ENCODE results near the gene GALNT18. TPM values are rescaled to one million over a fixed set of nuclear protein-coding genes. Genes with fewer than 3 reads are reported as not detected.

The GALNT18 gene
- total RNA-seq, 1 donor from 2014 or later, result 39.8 TPM

DNA sequence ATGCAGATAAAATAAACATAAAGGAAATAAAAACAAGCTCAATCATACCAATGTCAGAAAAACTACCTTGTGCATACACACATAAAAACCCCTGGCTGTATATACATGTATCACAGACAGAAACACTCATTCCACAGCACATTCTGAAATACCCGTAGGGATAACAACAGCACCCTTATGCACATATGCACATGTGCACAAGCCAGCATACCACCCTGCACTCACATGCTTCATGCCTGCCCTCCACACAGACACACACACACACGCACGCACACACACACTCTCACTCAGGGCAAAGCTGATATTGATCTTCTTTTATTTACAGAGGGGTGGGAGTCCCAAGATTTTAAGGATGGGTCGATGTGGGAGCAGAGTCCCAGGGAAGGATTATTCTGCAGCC is 360.9 kb downstream of the GALNT18 start:
- TF ChIP-seq CTCF (IDR thresholded peaks at IDR 0.05), result no peak
- Mint-ChIP-seq H3K27me3 (ENCODE audit: unreplicated experiment) (peaks cover 17% of the 10 kb centered on the region), H3K9me3 (ENCODE audit: unreplicated experiment) (peaks cover 5% of the 10 kb centered on the region), H3K27ac (ENCODE audit: unreplicated experiment) (no peak overlapping the region), H3K36me3 (ENCODE audit: unreplicated experiment) (no peaks in the 10 kb centered on the region), H3K4me1 (ENCODE audit: unreplicated experiment) (peaks cover 8% of the 10 kb centered on the region), H3K4me3 (ENCODE audit: unreplicated experiment) (no peak overlapping the region)
- DNase-seq (ENCODE audit: extremely low spot score, unreplicated experiment), result no peak

- H3K27me3 Mint-ChIP-seq (ENCODE audit: unreplicated experiment), result peaks cover 27% of the 10 kb centered on the region
- TF ChIP-seq CTCF (IDR thresholded peaks at IDR 0.05), result no peak
Measured at GRCh38 chr11:11253995-11254394, 367.8 kb downstream of the GALNT18 start.

GRCh38 chr11:11253497-11253896 is 368.3 kb downstream of the GALNT18 start:
- Mint-ChIP-seq H3K4me1 (ENCODE audit: unreplicated experiment) (peaks cover 3% of the 10 kb centered on the region), H3K27me3 (ENCODE audit: unreplicated experiment) (peaks cover 27% of the 10 kb centered on the region)

More at GRCh38 chr11:11253995-11254394, 367.8 kb downstream of the GALNT18 start:
- Mint-ChIP-seq H3K4me3 (ENCODE audit: unreplicated experiment) (no peak overlapping the region), H3K27ac (ENCODE audit: unreplicated experiment) (no peak overlapping the region), H3K36me3 (ENCODE audit: unreplicated experiment) (no peaks in the 10 kb centered on the region), H3K4me1 (ENCODE audit: unreplicated experiment) (peaks cover 3% of the 10 kb centered on the region), H3K9me3 (ENCODE audit: unreplicated experiment) (peaks cover 5% of the 10 kb centered on the region)
- no peak for DNase-seq (ENCODE audit: extremely low spot score, unreplicated experiment)

DNA sequence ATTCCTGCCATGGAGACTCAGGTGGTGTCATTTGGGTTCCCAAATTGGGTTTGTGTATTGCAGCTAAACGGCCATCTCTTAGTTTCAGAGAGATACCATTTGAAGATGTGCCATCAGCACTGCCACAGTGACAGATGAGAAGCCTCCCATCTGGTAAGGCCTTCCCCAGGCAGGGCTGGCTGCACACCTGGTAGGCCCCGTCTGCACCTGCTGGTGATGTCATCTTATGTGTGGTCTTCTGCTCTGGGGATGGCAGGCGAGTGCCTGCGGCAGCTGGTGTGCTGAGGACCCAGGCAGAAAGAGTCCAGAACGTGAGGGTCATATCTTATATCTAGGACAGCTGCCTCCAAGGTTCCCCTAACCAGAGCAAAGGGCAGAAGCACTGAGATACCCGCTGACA is 369.4 kb downstream of the GALNT18 start:
- no peak for DNase-seq (ENCODE audit: extremely low spot score, unreplicated experiment)
- Mint-ChIP-seq H3K36me3 (ENCODE audit: unreplicated experiment) (no peaks in the 10 kb centered on the region), H3K9me3 (ENCODE audit: unreplicated experiment) (peaks cover 5% of the 10 kb centered on the region), H3K4me1 (ENCODE audit: unreplicated experiment) (peaks cover 3% of the 10 kb centered on the region), H3K27me3 (ENCODE audit: unreplicated experiment) (peaks cover 27% of the 10 kb centered on the region), H3K4me3 (ENCODE audit: unreplicated experiment) (no peak overlapping the region), H3K27ac (ENCODE audit: unreplicated experiment) (no peak overlapping the region)
- TF ChIP-seq CTCF (IDR thresholded peaks at IDR 0.05), result no peak

More at GRCh38 chr11:11253497-11253896, 368.3 kb downstream of the GALNT18 start:
- Mint-ChIP-seq H3K4me3 (ENCODE audit: unreplicated experiment) (no peak overlapping the region), H3K27ac (ENCODE audit: unreplicated experiment) (no peak overlapping the region), H3K36me3 (ENCODE audit: unreplicated experiment) (no peaks in the 10 kb centered on the region), H3K9me3 (ENCODE audit: unreplicated experiment) (peaks cover 5% of the 10 kb centered on the region)
- DNase-seq (ENCODE audit: extremely low spot score, unreplicated experiment), result no peak
- TF ChIP-seq CTCF (IDR thresholded peaks at IDR 0.05), result no peak

DNA sequence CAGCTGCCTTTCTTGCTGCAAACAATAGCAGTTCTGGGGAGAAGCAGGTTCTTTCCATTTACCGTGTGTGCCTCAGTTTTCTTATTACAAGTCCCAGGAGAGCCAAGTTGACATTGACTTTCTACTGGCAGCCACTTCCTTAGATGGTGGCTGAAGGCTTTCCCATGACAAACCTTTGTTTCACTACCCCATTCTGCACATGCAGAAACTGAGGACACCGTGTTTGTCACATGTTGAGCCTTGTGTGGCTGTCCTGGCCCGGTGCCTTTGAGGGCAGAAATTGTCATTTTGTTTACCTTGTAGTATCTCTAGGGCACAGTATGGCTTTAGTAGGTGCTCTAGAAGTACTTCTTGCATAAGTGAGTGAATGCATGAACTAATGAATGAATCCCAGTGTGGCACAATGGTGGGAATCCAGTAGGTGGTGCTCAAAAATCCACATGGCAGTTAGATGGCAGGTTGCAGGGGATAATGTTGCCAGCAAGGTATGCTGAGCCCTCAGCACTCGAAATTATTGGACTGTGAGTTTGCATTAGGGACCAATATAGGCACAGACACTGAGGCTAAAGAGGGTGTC is 370.3 kb downstream of the GALNT18 start:
- Mint-ChIP-seq H3K9me3 (ENCODE audit: unreplicated experiment) (no peaks in the 10 kb centered on the region), H3K4me3 (ENCODE audit: unreplicated experiment) (no peak overlapping the region), H3K4me1 (ENCODE audit: unreplicated experiment) (peaks cover 3% of the 10 kb centered on the region), H3K36me3 (ENCODE audit: unreplicated experiment) (no peaks in the 10 kb centered on the region), H3K27me3 (ENCODE audit: unreplicated experiment) (peaks cover 21% of the 10 kb centered on the region), H3K27ac (ENCODE audit: unreplicated experiment) (no peak overlapping the region)
- no peak for DNase-seq (ENCODE audit: extremely low spot score, unreplicated experiment)
- no peak for TF ChIP-seq CTCF (IDR thresholded peaks at IDR 0.05)
